ENCODE data around the gene TENM4.

- TF ChIP-seq CTCF (IDR thresholded peaks at IDR 0.05) (0 out of 3 replicates have a peak, but pooled peaks have one; percentile 8), GATA3 (IDR thresholded peaks at IDR 0.05; ENCODE audit: borderline replicate concordance) (no peak), RAD21 (conservative IDR thresholded peaks at IDR 0.05 in 1 of 2, IDR thresholded peaks at IDR 0.05 in 1 of 2) (no peak; a peak in 1 of 5 replicates), NPAS2 (CRISPR knock-in tag; IDR thresholded peaks at IDR 0.05; ENCODE audit: borderline replicate concordance) (no peak), HES2 (IDR thresholded peaks at IDR 0.05) (no peak)
- TF ChIP-seq, protein P1, sequence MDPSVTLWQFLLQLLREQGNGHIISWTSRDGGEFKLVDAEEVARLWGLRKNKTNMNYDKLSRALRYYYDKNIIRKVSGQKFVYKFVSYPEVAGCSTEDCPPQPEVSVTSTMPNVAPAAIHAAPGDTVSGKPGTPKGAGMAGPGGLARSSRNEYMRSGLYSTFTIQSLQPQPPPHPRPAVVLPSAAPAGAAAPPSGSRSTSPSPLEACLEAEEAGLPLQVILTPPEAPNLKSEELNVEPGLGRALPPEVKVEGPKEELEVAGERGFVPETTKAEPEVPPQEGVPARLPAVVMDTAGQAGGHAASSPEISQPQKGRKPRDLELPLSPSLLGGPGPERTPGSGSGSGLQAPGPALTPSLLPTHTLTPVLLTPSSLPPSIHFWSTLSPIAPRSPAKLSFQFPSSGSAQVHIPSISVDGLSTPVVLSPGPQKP (IDR thresholded peaks at IDR 0.05; ENCODE audit: low read depth, low read length): no peak
- TF ChIP-seq, protein P2, sequence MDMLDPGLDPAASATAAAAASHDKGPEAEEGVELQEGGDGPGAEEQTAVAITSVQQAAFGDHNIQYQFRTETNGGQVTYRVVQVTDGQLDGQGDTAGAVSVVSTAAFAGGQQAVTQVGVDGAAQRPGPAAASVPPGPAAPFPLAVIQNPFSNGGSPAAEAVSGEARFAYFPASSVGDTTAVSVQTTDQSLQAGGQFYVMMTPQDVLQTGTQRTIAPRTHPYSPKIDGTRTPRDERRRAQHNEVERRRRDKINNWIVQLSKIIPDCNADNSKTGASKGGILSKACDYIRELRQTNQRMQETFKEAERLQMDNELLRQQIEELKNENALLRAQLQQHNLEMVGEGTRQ (IDR thresholded peaks at IDR 0.05): no peak
Measured at GRCh38 chr11:78832226-78832947, 608.4 kb downstream of the TENM4 start.
